Stimulated activated CD4-positive, alpha-beta T cell treated with anti-CD3 and anti-CD28 coated beads, Interleukin-1b, Interleukin-23, amount 100 ng/mL, for 1 hour (primary cell): Measurements from ENCODE around the gene SLIT3.
A peak's percentile ranks its signal among the peaks of the same experiment; 100 is the strongest.

ENCODE experiments used
- DNase-seq, 2 donors: peaks; one replicate each; pipeline ENCODE4 v3.0.0-alpha.2; 2020; ENCODE audit warnings: low read depth in 2 of 2

SLIT3 gene

DNA sequence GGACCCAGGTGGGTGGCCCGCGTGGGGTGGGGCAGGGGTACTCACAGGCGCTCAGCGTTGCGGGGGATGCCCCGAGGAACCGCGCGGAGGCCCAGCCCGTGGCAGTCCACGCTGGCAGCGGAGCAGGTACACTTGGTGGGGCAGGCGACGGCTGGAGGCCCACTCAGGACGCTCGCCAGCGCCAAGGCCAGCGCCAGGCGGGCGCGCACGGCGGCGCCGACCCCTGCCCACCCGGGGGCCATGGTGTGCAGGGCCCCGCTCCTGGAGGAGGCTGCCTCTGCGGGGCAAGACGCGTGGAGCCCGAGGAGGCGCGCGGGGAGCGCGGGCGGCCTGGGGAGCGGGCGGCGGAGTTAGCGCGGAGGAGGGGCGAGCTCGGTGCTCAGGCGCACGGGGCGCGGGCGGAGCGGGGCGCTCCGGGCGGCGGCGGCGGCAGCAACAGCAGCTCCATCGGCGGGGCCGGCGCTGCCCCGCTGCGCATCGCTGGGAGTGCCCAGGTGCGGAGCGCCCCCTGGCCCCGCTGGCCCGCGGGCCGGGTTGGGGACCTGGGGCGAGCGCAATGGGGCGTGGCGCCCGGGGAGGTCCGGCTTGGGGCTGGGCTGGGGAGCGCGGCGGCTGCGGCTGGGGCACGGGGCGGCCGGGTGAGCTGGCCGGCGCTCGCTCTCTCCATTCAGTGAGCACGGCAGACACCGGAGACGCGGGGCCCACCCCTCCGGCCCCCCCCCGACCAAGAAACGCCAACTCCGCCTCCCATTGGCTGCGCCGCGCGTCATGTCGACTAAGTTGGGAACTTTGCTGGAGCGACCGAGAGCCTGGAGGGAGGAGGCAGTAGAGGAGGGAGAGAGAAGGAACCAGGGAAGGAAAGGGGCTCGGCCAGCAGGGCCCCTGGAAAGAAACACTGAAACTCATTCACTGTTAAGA, at the start of gene SLIT3:
SLIT3 (minus strand) TSS at position 672 of the 918 bp plus-strand sequence; CDS start at position 242, 430 bp downstream.
- no peak for DNase-seq

DNA sequence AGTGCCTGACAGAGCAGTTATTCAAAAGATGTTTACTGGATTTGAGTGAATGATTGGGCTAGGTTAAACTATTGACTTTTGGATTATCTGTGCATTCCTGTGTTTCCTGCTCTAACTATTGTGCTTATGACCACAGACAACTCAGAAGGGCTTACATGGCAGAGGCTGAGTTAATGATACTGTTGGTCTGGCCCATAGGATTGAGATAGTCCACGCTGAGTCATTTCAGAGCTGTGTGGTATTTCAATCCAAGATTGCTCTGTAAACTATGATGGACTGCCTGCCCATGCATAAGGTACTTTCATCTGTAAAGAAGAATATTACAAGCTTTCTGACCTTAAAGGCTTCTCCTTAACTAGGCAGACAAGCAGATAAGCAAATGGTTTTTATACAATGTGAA, 49.1 kb upstream of the SLIT3 start:
- no peak for DNase-seq

DNA sequence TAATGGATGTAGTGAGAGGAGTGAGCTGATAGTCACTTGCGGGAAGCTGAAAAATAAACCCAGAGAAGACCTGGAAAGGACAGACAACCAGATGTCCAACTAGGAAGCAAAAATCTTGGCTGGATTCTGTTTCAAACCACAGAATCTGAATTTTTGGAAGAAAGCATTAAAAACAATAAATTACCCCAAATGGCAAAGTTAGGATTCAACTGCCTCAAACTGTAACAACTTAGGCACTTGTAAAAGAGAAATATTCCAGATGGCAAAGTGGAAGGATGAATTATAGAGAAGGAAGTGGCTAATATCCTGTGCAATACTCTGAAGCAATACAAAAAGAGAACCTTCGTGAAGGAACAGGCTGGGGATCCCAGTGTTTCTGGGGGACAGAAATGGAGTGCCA, 46.8 kb upstream of the SLIT3 start:
- DNase-seq: no peak

DNA sequence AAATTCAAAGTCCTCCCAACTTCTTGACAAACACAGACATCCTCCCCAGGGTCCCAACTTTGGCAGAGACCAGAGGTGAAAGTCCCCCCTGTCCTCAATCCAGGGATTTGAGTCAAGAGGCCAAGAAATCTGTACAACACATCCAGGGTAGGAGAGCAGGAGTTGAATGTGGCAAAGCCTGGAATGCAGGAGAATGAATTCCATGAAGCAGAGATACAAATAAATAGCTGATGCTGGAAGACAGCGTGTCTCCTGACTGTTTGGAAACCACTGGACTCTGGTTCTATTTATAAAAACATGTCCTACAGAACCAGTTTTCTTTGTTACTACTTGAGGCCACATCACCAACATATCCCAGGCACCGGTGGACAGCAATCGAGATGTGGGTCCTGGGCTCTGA, 43.7 kb upstream of the SLIT3 start:
- DNase-seq: no peak

DNA sequence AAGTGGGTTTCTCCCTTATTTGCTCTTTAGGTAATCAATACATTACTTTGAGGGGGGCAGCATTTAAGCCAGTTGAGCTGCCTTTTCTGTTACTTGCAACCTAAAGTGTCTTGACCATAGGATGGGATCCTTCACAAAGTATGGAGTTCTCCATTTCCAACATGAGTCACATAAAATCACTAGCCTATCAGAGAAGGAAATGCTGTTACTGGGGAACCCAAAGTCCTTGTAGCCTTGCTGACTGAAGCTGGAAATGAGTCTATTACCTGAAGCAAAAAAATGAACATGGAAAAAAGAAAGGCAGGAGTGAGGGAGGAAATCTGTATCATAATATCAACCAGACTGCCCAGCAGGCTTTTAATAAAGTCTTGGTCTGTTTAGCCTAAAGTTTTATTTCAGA, 42.8 kb upstream of the SLIT3 start:
- DNase-seq: no peak

DNA sequence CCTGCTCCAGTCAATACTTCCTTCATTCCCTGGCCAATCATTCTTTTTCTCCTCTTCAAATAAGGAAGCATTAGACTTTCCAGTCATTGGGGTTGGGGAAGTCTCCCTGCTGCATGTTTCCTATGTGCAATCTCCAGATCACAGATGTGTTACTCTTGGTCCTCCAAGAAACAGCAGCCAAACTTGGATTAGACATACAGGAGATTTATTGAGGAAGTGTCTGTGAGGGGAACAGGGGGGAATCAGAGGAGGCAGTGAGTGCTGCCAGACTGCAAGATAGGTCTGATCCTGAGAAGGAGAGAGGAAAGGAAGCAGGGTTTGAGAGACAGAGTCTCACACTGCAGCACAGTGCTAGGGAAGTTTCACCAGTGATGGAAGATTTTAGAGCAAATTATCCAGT, 40.6 kb upstream of the SLIT3 start:
- DNase-seq: no peak

DNA sequence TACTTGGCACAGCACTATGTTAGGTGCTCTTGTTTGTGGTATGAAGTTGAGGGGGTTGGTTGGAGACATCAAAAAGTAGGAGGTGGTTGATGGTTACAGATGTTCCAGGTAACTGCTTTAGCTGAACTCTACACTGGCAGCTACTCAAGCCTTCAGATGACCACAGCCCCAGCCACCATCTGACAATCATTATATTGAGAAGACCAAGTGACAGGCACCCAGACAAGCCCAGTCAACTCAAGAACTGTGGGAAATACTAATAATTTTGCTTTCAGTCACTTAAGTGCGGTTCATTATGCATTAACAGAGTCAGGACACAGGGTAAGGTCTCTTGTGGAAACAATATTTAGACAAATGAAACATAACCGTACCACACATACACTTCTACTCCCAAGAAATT, 38.9 kb upstream of the SLIT3 start:
- no peak for DNase-seq

DNA sequence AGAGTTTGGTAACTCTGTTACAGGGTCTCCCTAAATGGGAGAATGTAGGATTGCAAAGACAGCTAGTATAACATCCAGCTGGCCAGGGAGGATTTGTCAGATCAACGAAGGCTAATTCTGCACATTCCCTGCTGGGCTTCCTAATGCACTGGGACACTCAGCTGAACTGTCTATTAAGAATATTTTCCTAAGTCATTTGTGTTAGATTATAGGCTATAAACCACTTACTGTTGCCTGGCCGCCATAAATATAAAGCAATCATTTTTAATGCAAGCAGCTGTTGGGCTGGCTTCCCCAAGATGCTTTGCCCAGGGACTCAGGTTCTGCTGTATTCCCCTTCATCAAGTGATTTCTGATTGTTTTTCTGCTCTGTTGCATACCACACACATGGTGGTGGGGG, 35.3 kb upstream of the SLIT3 start:
- DNase-seq: no peak

DNA sequence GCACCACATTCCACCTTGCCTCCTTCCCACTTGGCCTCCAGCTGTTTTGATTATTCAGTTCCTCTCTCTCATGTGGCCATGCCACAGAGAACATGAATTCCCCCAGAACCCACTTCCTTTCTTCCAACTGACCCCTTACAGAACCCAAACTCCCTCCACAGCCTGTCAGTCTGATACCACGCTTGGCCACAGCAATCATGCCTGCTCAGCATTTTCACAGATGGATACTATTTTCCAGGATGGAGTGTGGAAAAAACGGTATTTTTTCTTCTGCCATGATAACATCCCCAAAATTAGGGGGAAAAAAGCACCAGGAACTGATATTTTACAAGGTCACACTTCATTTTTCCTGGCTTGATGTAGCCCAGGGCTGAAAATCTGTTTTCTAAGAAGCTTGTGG, 34.9 kb upstream of the SLIT3 start:
- DNase-seq: no peak

DNA sequence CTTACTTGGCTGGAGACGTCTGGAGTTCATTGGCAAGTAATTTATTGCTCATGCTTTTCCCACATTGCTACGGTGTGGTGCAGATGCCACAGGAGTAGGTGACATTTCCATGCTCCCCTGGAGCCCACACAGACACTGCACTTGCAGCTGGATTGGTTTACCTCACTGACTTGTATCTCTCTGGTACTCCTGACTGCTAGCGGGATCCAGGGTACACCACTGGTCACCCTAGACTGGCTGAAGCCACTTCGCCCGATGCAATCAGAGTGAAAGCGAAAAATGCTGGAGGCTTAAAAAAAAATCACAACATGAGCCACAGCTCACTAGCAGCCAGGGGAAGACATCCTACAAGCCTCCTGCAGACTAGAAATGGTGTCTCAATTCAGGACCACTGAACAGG, 32.6 kb upstream of the SLIT3 start:
- DNase-seq: no peak

DNA sequence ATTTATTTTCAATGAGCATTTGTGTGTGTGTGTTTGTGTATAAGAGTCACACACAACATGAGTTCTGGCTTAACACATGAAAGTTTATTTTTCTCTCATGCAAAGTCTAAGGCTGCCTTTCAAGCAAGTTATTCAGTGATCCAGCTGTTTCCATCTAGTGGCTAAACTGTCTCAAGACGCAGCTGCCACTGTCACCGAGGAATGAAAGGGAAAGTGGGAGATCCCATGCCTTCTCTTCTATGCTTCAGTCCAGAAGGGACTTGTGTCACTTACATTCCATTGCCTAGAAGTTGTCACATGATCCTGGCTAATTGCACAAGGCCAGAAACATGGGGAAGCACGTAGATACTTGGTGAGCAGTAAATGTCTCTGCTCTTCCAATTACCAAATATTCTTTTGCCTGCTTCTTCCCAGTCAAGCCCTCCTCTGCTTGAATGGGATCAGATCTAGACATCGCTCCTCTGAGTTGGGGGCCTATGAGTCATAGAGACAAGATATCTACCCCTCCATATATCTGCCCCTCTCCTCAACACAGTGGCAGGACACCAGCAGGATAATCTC, 30.4 kb upstream of the SLIT3 start:
- no peak for DNase-seq

DNA sequence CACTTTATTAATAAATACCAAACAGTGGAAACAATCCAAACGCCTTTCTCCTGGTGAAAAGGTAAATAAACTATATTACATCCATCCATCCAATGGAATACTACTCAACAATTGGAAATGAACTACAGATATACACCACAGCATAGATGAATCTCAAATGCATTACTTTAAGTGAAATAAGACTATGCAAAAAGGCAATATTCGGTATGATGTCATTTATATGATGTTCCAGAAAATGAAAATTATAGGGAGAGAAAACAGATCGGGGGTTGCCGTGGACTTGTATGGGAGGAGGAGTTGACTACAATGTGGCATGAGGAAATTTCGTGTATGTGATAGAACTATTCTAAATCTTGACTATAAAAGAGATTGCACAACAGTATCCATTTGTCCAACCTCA, 27.5 kb upstream of the SLIT3 start:
- no peak for DNase-seq

DNA sequence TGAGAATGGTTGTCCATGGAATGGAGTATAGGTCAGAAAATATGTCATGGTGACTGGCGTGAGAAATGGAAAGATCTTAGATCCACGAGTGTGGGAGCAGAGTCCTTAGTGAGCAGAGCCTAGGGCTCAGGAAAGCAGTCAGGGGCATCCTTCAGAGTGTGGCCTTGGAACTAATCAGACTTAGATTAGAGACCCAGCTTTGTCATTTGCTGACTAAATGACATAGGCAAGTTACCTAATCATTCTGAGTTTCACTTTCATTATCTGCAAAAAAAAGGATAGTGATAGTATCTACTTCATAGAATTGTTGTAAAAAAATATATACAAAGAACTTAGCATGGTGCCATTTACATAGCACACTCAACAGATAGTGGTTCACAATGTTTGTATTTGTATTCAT, 24.3 kb upstream of the SLIT3 start:
- no peak for DNase-seq

DNA sequence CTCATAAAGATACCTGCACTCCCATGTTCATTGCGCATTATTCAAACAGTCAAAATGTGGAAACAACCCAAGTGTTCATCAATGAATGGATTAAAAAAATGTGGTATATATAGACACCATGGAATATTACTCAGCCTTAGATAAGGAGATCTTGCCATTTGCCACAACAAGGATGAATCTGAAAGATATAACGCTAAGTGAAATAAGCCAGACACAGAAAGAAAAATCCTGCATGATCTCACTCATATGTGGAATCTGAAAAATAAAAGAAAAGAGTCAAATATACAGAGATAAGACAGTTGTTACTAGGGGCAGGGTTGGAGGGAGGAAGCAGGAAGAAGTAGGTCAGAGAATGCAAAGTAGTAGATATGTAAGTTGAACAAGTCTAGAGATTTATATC, 17.6 kb upstream of the SLIT3 start:
- DNase-seq: no peak

DNA sequence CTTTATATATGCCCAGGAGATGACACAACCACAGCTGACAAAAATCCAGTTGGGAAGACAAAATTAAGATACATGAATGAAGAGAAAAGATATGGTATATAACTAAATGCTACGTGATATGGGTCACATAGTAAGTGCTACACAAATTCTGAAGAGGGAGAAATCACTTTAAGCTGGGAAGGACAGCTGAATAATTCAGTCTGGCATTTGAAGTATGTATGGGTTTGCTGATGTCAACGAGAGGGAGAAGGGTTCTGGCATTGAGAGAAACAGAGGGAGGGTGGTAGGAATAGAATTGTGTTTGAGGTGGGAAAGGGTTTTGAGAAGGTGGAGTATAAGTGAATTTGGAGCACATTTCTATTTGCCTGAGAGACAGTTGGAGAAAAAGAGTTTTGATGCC, 6.7 kb upstream of the SLIT3 start:
- DNase-seq: no peak

DNA sequence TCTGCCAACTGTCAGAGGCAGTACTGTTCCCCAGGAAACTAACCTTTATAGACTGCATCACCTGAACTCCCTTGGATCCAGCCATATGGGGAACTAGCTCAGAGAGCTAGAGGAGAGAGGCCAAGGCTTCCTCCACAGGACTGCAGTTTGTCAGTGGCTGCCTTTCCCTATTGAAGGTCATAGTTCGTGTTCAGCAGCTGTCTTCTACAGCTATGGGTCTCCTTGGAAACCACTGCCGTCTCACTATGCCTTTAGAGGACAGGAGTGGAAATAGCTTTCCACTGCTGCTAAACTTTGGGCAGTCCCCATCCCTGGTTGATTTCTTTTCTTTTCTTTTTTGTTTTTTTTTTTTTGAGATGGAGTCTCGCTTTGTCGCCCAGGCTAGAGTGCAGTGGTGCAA, 4.4 kb upstream of the SLIT3 start:
- no peak for DNase-seq

DNA sequence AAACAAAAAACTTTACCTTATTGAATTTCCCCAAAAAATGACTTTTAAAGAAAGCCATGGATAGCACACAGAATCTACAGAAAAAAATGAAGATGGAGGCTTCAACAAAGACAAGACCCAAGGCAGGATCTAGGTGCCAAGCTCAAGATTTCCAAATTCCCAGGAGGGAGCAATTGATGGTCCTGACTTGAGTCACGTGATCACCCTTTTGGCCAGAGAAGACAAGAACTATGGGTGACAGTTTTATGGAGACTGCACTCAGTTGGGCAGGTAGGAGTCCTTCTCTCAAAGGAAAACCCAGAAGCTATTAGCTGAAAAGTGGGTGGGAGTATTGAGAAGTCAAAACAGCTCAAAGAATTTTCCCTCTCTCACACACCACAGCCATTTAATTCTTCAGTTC, 3.2 kb upstream of the SLIT3 start:
- no peak for DNase-seq

DNA sequence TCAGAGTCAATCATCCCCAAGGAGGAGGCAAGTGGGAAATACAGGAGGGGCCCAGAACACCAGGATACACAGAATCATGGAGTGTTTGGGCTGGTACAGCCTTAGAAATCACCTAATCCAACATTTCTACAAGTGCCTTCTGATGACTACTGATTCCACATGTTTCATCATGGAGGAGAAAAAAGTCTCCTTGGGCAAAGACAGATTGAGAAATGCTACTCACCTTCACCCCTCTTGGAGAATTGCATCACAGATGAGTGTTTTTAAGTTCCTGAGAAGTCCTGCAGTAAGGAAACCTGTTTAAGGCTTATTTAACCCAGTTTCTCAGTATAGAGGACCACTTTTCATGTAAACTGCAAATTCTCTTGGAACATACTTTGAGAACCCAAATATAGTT, 2.2 kb upstream of the SLIT3 start:
- no peak for DNase-seq

DNA sequence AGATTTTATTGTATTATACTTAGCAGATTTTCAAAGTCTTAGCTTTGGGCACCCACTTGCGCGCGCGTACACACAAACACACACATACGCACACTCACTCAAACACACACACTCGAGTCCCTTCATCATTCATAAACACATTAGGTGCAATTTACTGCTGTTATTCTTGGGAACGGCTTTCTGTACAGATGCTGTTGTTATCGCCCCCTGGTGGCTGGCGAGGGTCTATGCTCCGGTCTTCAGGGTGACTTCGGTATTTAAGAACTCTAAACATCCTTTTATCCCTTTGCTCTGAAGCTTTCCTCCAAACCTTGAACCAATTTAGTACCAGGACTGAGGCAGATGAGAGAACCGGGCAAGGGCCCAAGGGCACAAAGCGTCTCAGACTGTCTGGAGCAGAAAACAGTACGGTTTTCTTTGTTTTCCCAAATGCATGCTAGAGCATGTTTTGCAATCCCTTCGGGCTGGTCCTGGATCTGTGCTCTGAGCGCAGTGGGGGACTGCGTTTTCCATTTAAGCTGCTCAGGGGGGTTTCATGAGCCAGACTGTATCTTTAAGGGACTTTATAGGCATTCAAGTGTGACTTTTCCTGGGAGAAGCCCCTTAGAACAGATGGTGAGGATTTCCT, 1.7 kb upstream of the SLIT3 start:
- peak in 1 of 2 donors; percentile 19 for DNase-seq

DNA sequence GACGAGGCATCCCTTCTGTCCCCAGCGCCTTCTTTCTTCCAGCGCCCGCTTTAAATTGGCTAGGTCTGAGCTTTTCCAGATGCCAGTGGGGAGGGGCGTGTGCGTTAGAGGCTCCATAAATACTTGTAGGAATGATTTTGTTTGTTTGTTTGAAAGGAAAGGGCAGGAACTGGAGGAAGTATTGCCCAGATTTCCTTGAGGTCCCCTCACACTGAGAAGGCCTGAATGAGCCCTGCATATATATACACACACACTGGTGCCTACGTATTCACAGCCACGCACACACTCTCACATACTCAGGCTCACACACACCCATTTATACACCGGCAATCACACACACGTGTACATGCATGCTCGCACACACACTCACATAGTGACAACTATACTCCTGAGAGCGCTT, 1.0 kb upstream of the SLIT3 start:
- no peak for DNase-seq

DNA sequence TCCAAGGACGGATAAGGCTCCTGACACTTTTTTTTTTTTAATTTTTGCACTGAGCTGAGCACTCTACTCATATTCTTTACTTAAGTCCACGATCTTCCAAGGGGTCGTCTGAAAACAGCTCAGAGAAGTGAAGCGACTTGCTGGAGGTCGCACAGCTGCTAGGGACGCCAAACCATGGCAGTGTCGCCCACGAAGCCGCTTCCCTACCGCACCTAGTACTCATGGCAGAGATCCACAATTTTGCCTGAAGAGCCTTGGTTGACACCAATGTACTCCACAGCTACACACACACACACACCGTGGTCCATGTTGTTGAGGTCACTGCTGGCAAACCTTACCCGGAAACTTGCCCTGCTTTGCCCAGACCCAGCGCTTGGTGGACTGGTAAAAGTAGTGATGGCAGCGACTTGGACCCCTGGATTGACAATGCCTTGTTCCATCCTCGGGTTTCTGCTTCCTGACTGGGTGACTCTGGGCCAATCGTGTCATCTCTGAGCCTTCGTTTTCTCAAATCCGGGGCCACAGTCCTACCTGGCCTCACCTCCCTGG, 521 bp upstream of the SLIT3 start:
- no peak for DNase-seq

DNA sequence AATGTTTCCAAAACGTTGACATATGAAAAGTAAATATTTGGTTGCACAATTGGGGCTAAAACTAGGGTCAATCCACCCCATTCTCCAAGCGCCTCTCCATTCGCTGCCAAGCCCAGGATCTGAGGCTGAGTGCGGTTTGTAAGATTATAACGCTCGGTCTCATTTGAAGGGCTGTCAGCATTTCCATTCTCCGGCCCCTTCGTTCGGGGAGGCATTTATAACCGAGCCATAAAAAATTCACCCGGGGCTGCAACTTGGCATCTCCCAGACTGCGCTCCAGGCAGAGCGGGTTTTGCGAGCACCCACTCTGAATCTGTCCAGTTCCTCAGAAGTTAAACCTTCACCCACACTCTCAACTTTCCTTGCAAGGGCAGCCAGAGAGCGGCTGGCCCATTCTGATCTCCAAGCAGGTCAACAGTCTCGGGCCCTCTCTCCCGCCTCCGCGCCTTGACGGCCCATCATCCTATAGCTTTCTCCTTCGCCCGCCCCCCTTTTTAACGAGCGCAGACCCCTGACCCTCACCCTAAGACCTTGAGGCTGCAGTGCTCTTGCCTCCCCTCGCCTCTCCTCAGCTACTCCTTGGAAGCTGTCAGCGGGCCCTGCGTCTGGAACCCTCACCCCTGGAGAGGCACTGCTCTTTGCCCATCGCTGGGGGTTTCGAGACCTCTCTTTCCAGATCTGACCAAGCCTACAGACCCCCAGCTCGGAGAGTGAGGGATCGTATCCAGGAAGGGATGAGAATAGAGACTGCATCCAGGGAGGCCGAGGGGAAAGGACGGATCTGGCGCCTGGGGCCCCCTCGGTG, 1.1 kb downstream of the SLIT3 start:
- no peak for DNase-seq
